Head of caudate nucleus (tissue), 42 donors: Measurements from ENCODE around the gene TSPAN2.

ENCODE experiments used
- DNase-seq, 42 donors: peaks; one replicate each; pipeline versions ENCODE4 v3.0.0 to v3.0.0-alpha.2; 2020 to 2021; ENCODE audit warnings: mixed read lengths in 7 of 42
- intact Hi-C: fragments of 100-400 bp; cut with DNase I; formaldehyde crosslinking; loops from one replicate; pipeline ENCODE4 v1.15.0; 2022

TSPAN2 gene

GRCh38 chr1:115089420-115090185, at the start of gene TSPAN2:
Gene TSPAN2 (minus strand): TSS chr1:115089503. CDS start chr1:115089432, 71 bp downstream.
- peak in 11 of 42 donors; percentile 14 to 51 (median 41) for DNase-seq
- intact Hi-C loops = no loop called here

GRCh38 chr1:115138973-115139372, 49.7 kb upstream of the TSPAN2 start:
- peak; percentile 65 to 91 (median 78) for DNase-seq
- intact Hi-C loops = loop anchor here (5.0 kb wide), 2 partner anchors 323 to 453 kb away; no protein-coding TSS in a partner anchor

- intact Hi-C loops = loop anchor here (5.0 kb wide), 2 partner anchors 324 to 454 kb away; no protein-coding TSS in a partner anchor
- no peak for DNase-seq
These were observed 49.0 kb upstream of the TSPAN2 start for GRCh38 chr1:115138271-115138670.

- DNase-seq = no peak
- intact Hi-C loops = loop anchor here (5.0 kb wide), 2 partner anchors 325 to 455 kb away; no protein-coding TSS in a partner anchor
These were observed 47.9 kb upstream of the TSPAN2 start for GRCh38 chr1:115137191-115137590.

- no peak for DNase-seq
- intact Hi-C loops = loop anchor here (5.0 kb wide), 2 partner anchors 326 to 456 kb away; no protein-coding TSS in a partner anchor
These were observed 47.4 kb upstream of the TSPAN2 start for GRCh38 chr1:115136706-115137105.

- DNase-seq = no peak
- intact Hi-C loops = loop anchor here (5.0 kb wide), 2 partner anchors 326 to 456 kb away; no protein-coding TSS in a partner anchor
These were observed 46.8 kb upstream of the TSPAN2 start for GRCh38 chr1:115136106-115136505.

GRCh38 chr1:115135681-115136080, 46.4 kb upstream of the TSPAN2 start:
- DNase-seq = no peak
- intact Hi-C loops = loop anchor here (5.0 kb wide), 2 partner anchors 327 to 457 kb away; no protein-coding TSS in a partner anchor

- DNase-seq = no peak
- intact Hi-C loops = loop anchor here (5.0 kb wide), 2 partner anchors 327 to 457 kb away; no protein-coding TSS in a partner anchor
These were observed 45.7 kb upstream of the TSPAN2 start for GRCh38 chr1:115134850-115135480.

GRCh38 chr1:115134231-115134630, 44.9 kb upstream of the TSPAN2 start:
- intact Hi-C loops = no loop called here
- DNase-seq = peak in 5 of 42 donors; percentile 5 to 28 (median 8)

- DNase-seq = no peak
- intact Hi-C loops = no loop called here
These were observed 44.1 kb upstream of the TSPAN2 start for GRCh38 chr1:115133440-115133839.

- DNase-seq = no peak
- intact Hi-C loops = no loop called here
These were observed 41.5 kb upstream of the TSPAN2 start for GRCh38 chr1:115130786-115131185.

GRCh38 chr1:115129071-115129640, 39.9 kb upstream of the TSPAN2 start:
- peak in 1 of 42 donors; percentile 31 for DNase-seq
- intact Hi-C loops = no loop called here

- intact Hi-C loops = no loop called here
- peak in 1 of 42 donors; percentile 31 for DNase-seq
These were observed 38.2 kb upstream of the TSPAN2 start for GRCh38 chr1:115127539-115127938.

- no peak for DNase-seq
- intact Hi-C loops = no loop called here
These were observed 37.2 kb upstream of the TSPAN2 start for GRCh38 chr1:115126516-115126915.

GRCh38 chr1:115123116-115123515, 33.8 kb upstream of the TSPAN2 start:
- no peak for DNase-seq
- intact Hi-C loops = no loop called here

GRCh38 chr1:115121793-115122192, 32.5 kb upstream of the TSPAN2 start:
- no peak for DNase-seq
- intact Hi-C loops = no loop called here

GRCh38 chr1:115120296-115120695, 31.0 kb upstream of the TSPAN2 start:
- intact Hi-C loops = no loop called here
- no peak for DNase-seq

GRCh38 chr1:115118611-115119010, 29.3 kb upstream of the TSPAN2 start:
- DNase-seq = no peak
- intact Hi-C loops = no loop called here

GRCh38 chr1:115118086-115118485, 28.8 kb upstream of the TSPAN2 start:
- DNase-seq = no peak
- intact Hi-C loops = no loop called here

- intact Hi-C loops = no loop called here
- no peak for DNase-seq
These were observed 28.0 kb upstream of the TSPAN2 start for GRCh38 chr1:115117298-115117697.
